Measurements from ENCODE around the gene LMF2. TPM values are rescaled to one million over a fixed set of nuclear protein-coding genes. Genes with fewer than 3 reads are reported as not detected.

The LMF2 gene
- total RNA-seq, 1 donor from 2014 or later, result 82.9 TPM

GRCh38 chr22:50532824-50533796 lies 25.6 kb upstream of the LMF2 start:
- peaks cover 74% of the 10 kb centered on the region for H3K27me3 Mint-ChIP-seq (ENCODE audit: low read depth)
- no peak overlapping the region for H3K27ac Mint-ChIP-seq (ENCODE audit: unreplicated experiment)

GRCh38 chr22:50531962-50532674 lies 24.6 kb upstream of the LMF2 start:
- peaks cover 3% of the 10 kb centered on the region for H3K36me3 Mint-ChIP-seq (ENCODE audit: low read depth)
- no peak overlapping the region for H3K27ac Mint-ChIP-seq (ENCODE audit: unreplicated experiment)
- peaks cover 78% of the 10 kb centered on the region for H3K27me3 Mint-ChIP-seq (ENCODE audit: low read depth)
- no peak for TF ChIP-seq CTCF (conservative IDR thresholded peaks at IDR 0.05)
- peaks cover 25% of the 10 kb centered on the region for H3K4me1 Mint-ChIP-seq
- DNase-seq (ENCODE audit: low read depth, low spot score), result peak; percentile 35
- peak overlapping the region; percentile 67 for H3K4me3 Mint-ChIP-seq
- no peaks in the 10 kb centered on the region for H3K9me3 Mint-ChIP-seq

More at GRCh38 chr22:50532824-50533796, 25.6 kb upstream of the LMF2 start:
- TF ChIP-seq CTCF (conservative IDR thresholded peaks at IDR 0.05), result no peak
- Mint-ChIP-seq H3K36me3 (ENCODE audit: low read depth) (peaks cover 2% of the 10 kb centered on the region), H3K4me1 (peaks cover 19% of the 10 kb centered on the region), H3K9me3 (no peaks in the 10 kb centered on the region), H3K4me3 (peak overlapping the region; percentile 67)
- DNase-seq (ENCODE audit: low read depth, low spot score), result no peak

- Mint-ChIP-seq H3K4me1 (peaks cover 29% of the 10 kb centered on the region), H3K36me3 (ENCODE audit: low read depth) (peaks cover 3% of the 10 kb centered on the region), H3K4me3 (no peak overlapping the region), H3K9me3 (no peaks in the 10 kb centered on the region), H3K27ac (ENCODE audit: unreplicated experiment) (no peak overlapping the region), H3K27me3 (ENCODE audit: low read depth) (peaks cover 81% of the 10 kb centered on the region)
- no peak for TF ChIP-seq CTCF (conservative IDR thresholded peaks at IDR 0.05)
- no peak for DNase-seq (ENCODE audit: low read depth, low spot score)
These were observed 24.1 kb upstream of the LMF2 start for GRCh38 chr22:50531546-50531961.

GRCh38 chr22:50530877-50531545 lies 23.5 kb upstream of the LMF2 start:
- Mint-ChIP-seq H3K4me1 (peaks cover 29% of the 10 kb centered on the region), H3K27me3 (ENCODE audit: low read depth) (peaks cover 76% of the 10 kb centered on the region), H3K9me3 (no peaks in the 10 kb centered on the region), H3K4me3 (peak overlapping the region; percentile 59), H3K27ac (ENCODE audit: unreplicated experiment) (no peak overlapping the region), H3K36me3 (ENCODE audit: low read depth) (peaks cover 3% of the 10 kb centered on the region)
- TF ChIP-seq CTCF (conservative IDR thresholded peaks at IDR 0.05), result no peak
- DNase-seq (ENCODE audit: low read depth, low spot score), result peak; percentile 43

GRCh38 chr22:50530580-50530876 lies 23.0 kb upstream of the LMF2 start:
- peaks cover 29% of the 10 kb centered on the region for H3K4me1 Mint-ChIP-seq

More at GRCh38 chr22:50530580-50530876, 23.0 kb upstream of the LMF2 start:
- no peaks in the 10 kb centered on the region for H3K9me3 Mint-ChIP-seq
- peaks cover 3% of the 10 kb centered on the region for H3K36me3 Mint-ChIP-seq (ENCODE audit: low read depth)
- H3K4me3 Mint-ChIP-seq, result peak overlapping the region; percentile 59
- H3K27me3 Mint-ChIP-seq (ENCODE audit: low read depth), result peaks cover 76% of the 10 kb centered on the region
- no peak for DNase-seq (ENCODE audit: low read depth, low spot score)
- no peak overlapping the region for H3K27ac Mint-ChIP-seq (ENCODE audit: unreplicated experiment)
- TF ChIP-seq CTCF (conservative IDR thresholded peaks at IDR 0.05), result no peak
